Sigmoid colon (tissue), 4 donors: ENCODE data around the gene C1orf198.

ENCODE experiments used
- CTCF ChIP-seq, 4 experiments: fragments of 450-650 bp in 3 of 4; fragments of 200-600 bp in 1 of 4; IDR thresholded peaks; one replicate each; pipeline ENCODE4 v1.5.1; 2016 to 2019; ENCODE audit warnings: antibody characterized with exemption in 4 of 4, mild to moderate bottlenecking in 3 of 4, moderate library complexity in 2 of 4
- EP300 ChIP-seq, 4 donors: sonication (generic); formaldehyde crosslinking; IDR thresholded peaks; one replicate each; pipeline ENCODE4 v1.6.1; 2017; ENCODE audit warnings: antibody characterized with exemption in 4 of 4

DNA sequence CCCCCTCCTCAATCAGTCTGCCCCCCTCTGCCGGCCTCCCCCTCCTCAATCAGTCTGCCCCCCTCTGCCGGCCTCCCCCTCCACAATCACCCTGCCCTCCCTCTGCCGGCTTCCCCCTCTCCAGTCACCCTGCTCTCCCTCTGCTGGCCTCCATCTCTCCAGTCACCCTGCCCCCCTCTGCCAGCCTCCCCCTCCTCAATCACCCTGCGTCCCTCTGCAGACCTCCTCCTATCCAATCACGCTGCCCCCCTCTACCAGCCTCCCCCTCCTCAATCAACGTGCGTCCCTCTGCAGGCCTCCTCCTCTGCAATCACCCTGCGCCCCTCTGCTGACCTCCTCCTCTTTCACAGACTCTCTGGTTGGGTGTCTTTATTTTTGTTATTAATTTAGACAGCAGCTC lies 11.5 kb upstream of the C1orf198 start:
- no peak for TF ChIP-seq EP300 (IDR thresholded peaks at IDR 0.05)
- TF ChIP-seq CTCF (IDR thresholded peaks at IDR 0.05) = no peak
